ENCODE results near the gene TM4SF20.

TM4SF20 gene

DNA sequence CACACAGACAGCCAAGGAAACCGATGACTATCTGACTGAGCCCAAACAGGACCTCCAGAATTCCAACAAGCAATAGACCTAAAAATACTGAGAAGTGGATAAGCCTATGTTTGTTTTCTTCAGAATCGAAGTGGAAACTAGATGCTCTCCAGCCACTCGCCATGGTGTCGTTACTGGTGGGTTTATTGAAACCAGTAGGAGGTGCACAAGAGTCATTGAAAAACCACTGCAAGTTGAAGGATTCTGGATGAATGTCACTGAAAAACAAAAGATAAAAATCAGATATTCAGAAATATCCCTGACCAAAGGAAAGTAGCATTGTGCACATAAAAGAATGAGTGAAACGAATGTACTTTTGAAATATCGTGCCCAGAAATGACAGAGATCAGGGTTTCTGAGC lies 15.3 kb downstream of the TM4SF20 start:
- no peak overlapping the region for H3K4me3 ChIP-seq (ENCODE audit: low read depth, low read length)
- TF ChIP-seq, protein P1, sequence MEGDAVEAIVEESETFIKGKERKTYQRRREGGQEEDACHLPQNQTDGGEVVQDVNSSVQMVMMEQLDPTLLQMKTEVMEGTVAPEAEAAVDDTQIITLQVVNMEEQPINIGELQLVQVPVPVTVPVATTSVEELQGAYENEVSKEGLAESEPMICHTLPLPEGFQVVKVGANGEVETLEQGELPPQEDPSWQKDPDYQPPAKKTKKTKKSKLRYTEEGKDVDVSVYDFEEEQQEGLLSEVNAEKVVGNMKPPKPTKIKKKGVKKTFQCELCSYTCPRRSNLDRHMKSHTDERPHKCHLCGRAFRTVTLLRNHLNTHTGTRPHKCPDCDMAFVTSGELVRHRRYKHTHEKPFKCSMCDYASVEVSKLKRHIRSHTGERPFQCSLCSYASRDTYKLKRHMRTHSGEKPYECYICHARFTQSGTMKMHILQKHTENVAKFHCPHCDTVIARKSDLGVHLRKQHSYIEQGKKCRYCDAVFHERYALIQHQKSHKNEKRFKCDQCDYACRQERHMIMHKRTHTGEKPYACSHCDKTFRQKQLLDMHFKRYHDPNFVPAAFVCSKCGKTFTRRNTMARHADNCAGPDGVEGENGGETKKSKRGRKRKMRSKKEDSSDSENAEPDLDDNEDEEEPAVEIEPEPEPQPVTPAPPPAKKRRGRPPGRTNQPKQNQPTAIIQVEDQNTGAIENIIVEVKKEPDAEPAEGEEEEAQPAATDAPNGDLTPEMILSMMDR (IDR thresholded peaks at IDR 0.05; ENCODE audit: low read depth, low read length), result no peak

DNA sequence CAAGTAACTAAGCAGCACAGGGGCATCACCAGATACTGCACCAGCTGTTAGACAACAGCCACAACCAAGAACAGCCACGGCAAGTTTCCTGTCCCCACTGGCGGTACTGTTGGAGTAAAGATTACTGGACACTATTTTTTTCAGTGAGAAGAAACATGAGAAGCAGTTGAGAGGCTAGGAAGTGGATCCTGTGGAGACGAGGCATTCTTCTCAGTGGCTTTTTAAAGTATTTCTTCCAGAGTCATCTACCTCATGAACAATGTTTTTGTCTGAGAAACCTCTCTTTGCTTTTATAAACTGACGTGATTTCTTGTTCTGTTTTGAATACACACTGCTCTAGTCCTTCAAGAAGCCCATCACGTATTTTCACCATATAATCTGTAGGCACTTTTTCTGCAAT lies 18.8 kb downstream of the TM4SF20 start:
- no peak overlapping the region for H3K4me3 ChIP-seq (ENCODE audit: low read depth, low read length)
- TF ChIP-seq, protein P1 (IDR thresholded peaks at IDR 0.05; ENCODE audit: low read depth, low read length), result no peak

DNA sequence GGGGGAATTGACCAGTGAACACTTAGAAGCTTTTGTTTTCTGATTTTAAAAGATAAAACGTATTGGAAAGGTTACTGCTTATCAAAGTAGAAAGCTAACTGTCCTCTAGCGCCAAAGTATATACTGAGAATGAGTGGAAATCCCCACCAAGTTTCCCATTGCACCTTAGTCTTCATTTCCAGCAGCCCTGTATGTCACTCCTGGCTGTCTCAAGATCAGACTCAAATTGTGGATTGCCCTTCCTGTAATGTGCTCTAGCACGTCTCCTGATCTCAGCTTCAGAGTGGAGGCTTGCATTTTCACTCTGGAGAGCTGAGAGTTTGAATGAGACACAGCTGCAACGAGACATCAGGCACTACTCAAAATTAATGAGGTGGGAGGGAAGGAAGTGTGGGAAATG lies 27.5 kb downstream of the TM4SF20 start:
- TF ChIP-seq, protein P1 (IDR thresholded peaks at IDR 0.05; ENCODE audit: low read depth, low read length), result no peak

DNA sequence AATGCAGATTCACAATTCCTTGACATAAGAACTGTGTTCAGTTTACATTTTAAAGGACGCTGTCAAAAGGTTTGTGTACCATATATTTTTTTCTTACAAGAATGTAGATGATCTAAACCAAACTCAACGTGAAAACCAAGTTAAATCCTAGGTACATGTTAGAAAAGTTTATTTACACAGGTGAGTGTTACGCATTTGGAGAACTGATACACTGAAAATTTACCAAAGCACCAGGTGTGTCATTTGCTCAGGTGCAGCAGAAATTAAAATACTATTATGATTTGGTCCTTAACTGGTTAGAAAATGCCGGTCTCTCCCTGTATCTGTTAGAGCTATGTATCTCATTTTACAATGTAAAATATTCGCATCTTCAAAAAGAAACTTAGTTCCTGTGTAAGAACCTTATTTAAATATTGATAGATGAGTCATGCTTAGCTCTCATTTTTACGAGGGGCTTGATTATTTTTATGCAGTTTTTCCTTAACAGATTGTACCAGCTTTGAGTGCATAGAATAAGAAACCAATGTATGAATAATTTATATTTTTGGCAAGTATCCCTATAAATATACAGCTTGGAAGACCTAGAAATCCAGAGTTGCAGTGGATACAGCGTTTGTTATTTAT lies 29.0 kb downstream of the TM4SF20 start:
- TF ChIP-seq, protein P1 (IDR thresholded peaks at IDR 0.05; ENCODE audit: low read depth, low read length), result no peak
- no peak overlapping the region for H3K4me3 ChIP-seq (ENCODE audit: low read depth, low read length)

More for the DNA sequence above, 27.5 kb downstream of the TM4SF20 start:
- H3K4me3 ChIP-seq (ENCODE audit: low read depth, low read length), result no peak overlapping the region

DNA sequence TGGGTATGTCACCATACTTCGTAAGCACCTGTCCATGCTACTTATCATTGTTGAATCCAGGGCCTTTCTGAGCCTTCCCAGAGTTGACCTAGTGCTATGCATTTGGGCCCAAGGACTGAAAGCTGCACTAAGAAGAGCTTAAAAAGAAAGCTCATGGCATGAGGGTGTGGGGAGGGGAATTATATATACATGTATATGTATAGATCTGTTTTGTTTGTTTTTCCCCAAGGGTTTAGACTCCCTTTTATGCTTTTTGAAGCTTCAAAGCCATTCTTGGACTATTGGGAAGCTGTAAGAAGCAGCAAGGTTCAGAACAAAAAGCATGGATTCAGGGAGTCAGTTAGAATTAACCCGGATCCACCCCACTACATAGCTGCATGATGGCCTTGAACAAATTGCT lies 30.8 kb downstream of the TM4SF20 start:
- TF ChIP-seq, protein P1 (IDR thresholded peaks at IDR 0.05; ENCODE audit: low read depth, low read length), result no peak
- no peak overlapping the region for H3K4me3 ChIP-seq (ENCODE audit: low read depth, low read length)

DNA sequence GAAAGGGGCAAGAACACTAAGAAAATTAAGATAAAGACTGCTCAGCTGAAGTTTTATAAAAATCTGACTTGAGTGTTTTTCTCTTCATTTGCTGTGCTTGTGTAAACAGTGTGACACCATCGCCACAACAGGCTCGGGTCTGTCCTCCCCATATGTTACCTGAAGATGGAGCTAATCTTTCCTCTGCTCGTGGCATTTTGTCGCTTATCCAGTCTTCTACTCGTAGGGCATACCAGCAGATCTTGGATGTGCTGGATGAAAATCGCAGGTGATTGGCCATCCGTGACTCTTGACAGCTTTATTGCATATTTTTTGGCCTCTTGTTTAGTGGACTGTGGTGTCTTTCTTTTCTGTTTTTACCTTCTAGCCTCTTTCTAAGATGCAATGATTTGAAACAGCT lies 32.0 kb downstream of the TM4SF20 start:
- TF ChIP-seq, protein P1 (IDR thresholded peaks at IDR 0.05; ENCODE audit: low read depth, low read length), result no peak
- no peak overlapping the region for H3K4me3 ChIP-seq (ENCODE audit: low read depth, low read length)

DNA sequence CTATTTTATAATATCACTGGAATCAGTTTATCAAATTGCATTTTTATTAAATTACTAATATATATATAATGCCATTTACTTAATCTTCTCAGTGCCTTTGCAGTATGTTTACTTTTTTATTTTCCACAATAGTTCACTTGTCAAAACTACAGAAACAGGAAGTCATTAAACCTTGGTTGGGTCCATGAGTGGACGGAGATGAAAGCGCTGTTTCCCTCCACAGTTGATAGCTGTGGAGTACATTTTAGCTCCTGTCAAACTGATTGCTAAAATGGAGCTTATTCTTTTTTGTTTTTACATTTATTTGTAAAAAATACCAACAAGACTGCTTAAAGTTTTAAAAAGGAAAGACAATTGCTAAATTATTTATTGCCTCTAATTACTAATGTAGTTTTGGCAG lies 34.9 kb downstream of the TM4SF20 start:
- TF ChIP-seq, protein P1 (IDR thresholded peaks at IDR 0.05; ENCODE audit: low read depth, low read length), result no peak
- H3K4me3 ChIP-seq (ENCODE audit: low read depth, low read length), result no peak overlapping the region

All from WI38 (cell line).